DMS53 (cell line): ENCODE measurements around the gene IGSF3.
"Not testable (repeated sequence)": the region's sequence is repeated elsewhere in the genome, so short reads cannot be mapped to it uniquely, and the experiment has no call there.

Source experiments
- DNase-seq: peaks from one replicate; lab custom pipeline; 2025; lab: John Stamatoyannopoulos, UW

IGSF3 gene

GRCh38 chr1:116661633-116662032, 5.9 kb downstream of the IGSF3 start:
- no peak for DNase-seq

- not testable (repeated sequence) for DNase-seq
Observed at GRCh38 chr1:116658645-116659044, 8.9 kb downstream of the IGSF3 start.

GRCh38 chr1:116657836-116658235, 9.7 kb downstream of the IGSF3 start:
- not testable (repeated sequence) for DNase-seq

- DNase-seq: no peak
Observed at GRCh38 chr1:116654351-116654750, 13.2 kb downstream of the IGSF3 start.

GRCh38 chr1:116652598-116652997, 14.9 kb downstream of the IGSF3 start:
- not testable (repeated sequence) for DNase-seq

- DNase-seq: not testable (repeated sequence)
Observed at GRCh38 chr1:116650781-116651180, 16.8 kb downstream of the IGSF3 start.

GRCh38 chr1:116649041-116649440, 18.5 kb downstream of the IGSF3 start:
- DNase-seq: not testable (repeated sequence)

GRCh38 chr1:116648325-116648724, 19.2 kb downstream of the IGSF3 start:
- DNase-seq: not testable (repeated sequence)

- not testable (repeated sequence) for DNase-seq
Observed at GRCh38 chr1:116647186-116647585, 20.3 kb downstream of the IGSF3 start.

- peak; percentile 63 for DNase-seq
Observed at GRCh38 chr1:116646673-116647170, 20.8 kb downstream of the IGSF3 start.

- DNase-seq: not testable (repeated sequence)
Observed at GRCh38 chr1:116645802-116646672, 21.5 kb downstream of the IGSF3 start.

GRCh38 chr1:116644993-116645392, 22.5 kb downstream of the IGSF3 start:
- DNase-seq: not testable (repeated sequence)

- DNase-seq: not testable (repeated sequence)
Observed at GRCh38 chr1:116644096-116644495, 23.4 kb downstream of the IGSF3 start.

GRCh38 chr1:116643281-116643751, 24.2 kb downstream of the IGSF3 start:
- DNase-seq: peak; percentile 34

- DNase-seq: peak; percentile 64
Observed at GRCh38 chr1:116642311-116643280, 24.9 kb downstream of the IGSF3 start.

GRCh38 chr1:116637583-116637982, 29.9 kb downstream of the IGSF3 start:
- DNase-seq: not testable (repeated sequence)

GRCh38 chr1:116636584-116636983, 30.9 kb downstream of the IGSF3 start:
- not testable (repeated sequence) for DNase-seq

- not testable (repeated sequence) for DNase-seq
Observed at GRCh38 chr1:116634386-116634785, 33.1 kb downstream of the IGSF3 start.

GRCh38 chr1:116631996-116632925, 35.3 kb downstream of the IGSF3 start:
- DNase-seq: not testable (repeated sequence)

GRCh38 chr1:116631554-116631953, 36.0 kb downstream of the IGSF3 start:
- DNase-seq: peak; percentile 1

- DNase-seq: not testable (repeated sequence)
Observed at GRCh38 chr1:116630057-116630456, 37.5 kb downstream of the IGSF3 start.
